SH-SY5Y (cell line): Measurements from ENCODE around the gene PATL2.

ENCODE experiments used
- GATA2 ChIP-seq: IDR thresholded peaks from 2 replicates; pipeline ENCODE4 v1.6.1; 2011; ENCODE audit warnings: mild to moderate bottlenecking, low read depth, low read length
- GATA3 ChIP-seq: IDR thresholded peaks from 2 replicates; pipeline ENCODE4 v1.6.1; 2011; ENCODE audit warnings: low read depth, mild to moderate bottlenecking, low read length, moderate library complexity

The PATL2 gene

DNA sequence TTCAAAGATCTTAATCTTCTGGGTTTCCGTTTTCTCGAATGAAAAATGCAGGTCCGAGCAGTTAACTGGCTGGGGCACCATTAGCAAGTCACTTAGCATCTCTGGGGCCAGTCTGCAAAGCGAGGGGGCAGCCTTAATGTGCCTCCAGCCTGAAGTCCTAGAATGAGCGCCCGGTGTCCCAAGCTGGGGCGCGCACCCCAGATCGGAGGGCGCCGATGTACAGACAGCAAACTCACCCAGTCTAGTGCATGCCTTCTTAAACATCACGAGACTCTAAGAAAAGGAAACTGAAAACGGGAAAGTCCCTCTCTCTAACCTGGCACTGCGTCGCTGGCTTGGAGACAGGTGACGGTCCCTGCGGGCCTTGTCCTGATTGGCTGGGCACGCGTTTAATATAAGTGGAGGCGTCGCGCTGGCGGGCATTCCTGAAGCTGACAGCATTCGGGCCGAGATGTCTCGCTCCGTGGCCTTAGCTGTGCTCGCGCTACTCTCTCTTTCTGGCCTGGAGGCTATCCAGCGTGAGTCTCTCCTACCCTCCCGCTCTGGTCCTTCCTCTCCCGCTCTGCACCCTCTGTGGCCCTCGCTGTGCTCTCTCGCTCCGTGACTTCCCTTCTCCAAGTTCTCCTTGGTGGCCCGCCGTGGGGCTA is at the start of gene PATL2, which contains the start of gene B2M:
Gene PATL2, minus strand, starts transcription at position 228 of the 647 bp plus-strand sequence. CDS start 34,833 bp downstream, outside the sequence.
Gene B2M, plus strand, starts transcription at position 422 of the 647 bp plus-strand sequence. Its CDS starts 30 bp downstream, at position 452.
- TF ChIP-seq GATA3 (no peak), GATA2 (no peak)

DNA sequence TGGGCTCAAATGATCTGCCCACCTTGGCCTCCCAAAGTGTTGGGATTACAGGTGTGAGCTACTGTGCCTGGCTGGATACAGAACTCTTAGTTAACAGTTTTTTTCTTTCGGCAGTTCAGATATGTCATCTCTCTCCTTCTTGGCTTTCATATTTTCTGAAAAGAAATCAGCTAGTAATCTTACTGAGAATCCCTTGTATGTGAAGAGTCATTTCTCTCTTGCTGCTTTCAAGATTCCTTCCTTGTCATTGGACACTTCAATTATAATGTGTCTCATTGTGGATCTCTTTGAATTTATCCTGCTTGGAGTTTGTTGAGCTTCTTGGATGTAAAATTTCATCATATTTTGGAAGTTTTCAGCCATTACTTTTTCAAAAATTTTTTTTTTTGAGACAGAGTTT is 42.2 kb upstream of the PATL2 start:
- no peak for TF ChIP-seq GATA2
- no peak for TF ChIP-seq GATA3

- TF ChIP-seq GATA3 (no peak), GATA2 (no peak)
Observed at GRCh38 chr15:44738340-44738984, 27.3 kb upstream of the PATL2 start.

DNA sequence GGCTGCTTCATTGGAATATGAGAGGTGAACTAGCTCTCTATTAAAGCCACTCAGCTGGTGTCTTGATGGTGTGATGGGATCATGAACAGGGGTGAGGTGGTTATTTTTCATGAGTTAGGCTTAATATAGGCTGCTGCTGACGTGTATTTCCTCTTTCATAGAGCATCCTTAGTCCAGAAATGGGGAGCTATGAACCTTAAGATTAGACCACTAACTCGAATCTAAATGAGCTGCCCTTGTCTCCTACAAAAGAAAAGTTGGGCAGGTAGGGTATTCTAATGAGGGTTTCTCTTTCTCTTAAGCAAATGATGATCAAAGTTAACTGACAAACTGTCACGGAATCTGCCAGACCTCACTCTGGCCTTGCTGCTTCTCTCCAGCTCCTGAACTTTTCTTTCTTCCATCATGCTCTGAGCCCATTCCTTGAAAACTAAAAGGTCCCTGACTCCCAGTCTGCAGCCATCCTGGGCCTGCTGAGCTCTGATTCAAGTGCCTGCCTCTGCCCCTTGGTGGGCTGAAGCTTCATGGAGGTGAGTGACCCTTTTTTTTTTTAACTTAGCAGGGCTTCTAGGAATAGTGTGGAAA is 25.1 kb upstream of the PATL2 start, which contains the start of gene TRIM69:
Gene TRIM69, plus strand, starts transcription at position 348 of the 585 bp plus-strand sequence. Its CDS starts 177 bp downstream, at position 525.
- TF ChIP-seq GATA2 (peak; percentile 32; the same call in 1 of the 2 replicates), GATA3 (no peak)

GRCh38 chr15:44735482-44736180 is 24.5 kb upstream of the PATL2 start:
- TF ChIP-seq GATA2, result no peak
- no peak for TF ChIP-seq GATA3

DNA sequence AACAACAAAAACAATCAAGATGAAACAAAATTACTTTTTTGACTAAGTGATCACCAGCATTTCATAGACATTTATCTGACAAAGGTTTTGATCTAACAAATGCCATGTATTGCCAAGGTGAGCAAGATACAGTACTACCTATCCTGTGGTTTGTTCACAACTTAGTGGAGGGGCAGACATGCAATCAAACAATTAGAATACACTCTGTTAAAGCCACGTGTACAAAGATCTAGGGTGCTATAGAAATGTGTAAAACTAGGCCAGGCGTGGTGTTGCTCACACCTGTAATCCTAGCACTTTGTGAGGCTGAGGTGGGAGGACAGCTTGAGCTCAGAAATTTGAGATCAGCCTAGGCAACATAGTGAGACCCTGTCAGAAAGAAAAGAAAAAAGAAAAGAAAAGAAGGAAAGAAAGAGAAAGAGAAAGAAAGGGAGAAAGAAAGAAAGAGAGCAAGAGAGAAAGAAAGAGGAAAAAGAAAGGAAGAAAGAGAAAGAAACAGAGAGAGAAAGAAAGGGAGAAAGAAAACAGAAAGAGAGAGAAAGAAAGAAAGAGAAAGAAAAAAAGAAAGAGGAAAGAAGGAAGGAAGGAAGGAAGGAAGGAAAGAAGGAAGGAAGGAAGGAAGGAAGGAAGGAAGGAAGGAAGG is 23.8 kb upstream of the PATL2 start:
- TF ChIP-seq GATA2, result no peak
- TF ChIP-seq GATA3, result no peak

DNA sequence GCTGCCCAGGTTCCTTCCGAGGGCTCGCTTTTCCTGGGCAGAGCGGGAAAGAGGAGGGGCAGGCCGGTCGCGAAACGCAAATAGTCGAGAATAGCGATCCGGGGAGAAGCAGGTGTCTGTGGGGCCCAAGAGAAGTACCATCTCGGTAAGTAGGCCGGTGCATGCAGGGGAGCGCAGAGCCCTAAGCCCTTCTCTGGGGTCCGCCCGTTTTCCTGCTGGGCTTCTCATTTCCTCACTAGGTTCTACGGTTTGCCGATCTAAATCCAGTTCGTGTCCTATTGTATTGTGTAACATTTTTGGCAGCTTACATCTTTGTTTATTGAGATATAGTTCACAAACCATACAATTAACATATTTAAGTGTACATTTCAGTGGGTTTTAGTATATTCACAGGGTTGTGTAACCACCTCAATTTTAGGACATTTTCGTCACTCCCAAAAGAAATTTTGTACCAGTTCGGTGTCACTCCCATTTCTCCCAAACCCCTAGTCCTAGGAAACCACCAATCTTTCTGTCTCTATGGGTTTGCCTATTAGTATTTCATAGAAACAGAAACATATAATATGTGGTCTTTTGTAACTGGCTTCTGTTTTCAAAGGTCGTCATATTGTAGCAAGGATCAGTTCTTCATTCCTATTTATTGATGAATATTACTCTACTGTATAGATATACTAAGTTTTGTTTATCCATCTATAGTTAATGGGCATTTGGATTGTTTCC is 18.4 kb upstream of the PATL2 start:
- TF ChIP-seq GATA2 (no peak), GATA3 (no peak)

DNA sequence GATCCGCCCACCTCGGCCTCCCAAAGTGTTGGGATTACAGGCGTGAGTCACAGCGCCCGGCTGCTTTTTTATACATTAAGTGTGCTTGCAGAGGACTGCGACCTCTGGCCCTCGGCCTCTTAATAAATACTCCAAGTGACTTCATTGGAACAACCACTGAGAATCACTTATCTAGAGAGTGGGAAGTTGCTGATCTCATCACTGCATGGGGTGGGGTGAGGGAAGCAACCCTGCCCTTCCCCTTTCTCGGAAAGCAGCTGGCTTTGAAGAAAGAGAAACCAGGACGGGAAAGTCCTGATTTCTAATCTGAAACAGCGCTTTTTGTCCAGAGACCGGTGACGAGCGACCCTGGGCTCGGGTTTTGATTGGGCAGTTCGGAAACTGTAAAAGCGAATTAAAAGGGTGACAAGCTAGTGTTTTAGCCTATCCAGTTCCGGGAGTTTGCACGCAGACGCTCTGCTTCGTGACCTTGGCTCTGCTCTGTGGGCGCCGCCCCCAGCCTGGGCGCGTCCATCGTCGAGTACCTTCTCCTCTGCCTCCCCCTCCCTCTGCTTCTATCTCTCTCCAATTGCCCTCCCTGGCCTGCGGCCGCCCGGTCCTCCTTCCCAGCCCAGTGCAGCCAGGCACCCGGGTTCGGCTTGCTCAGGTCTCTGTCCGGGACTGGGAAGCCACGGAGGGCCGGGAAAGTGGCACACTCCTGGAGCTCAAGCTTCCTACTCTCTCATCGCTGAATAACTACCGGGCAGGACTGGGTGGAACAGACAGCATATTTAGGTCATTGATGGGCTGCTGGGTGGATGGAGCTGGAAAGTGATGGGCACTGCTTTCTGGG is 17.7 kb upstream of the PATL2 start:
- TF ChIP-seq GATA3 (no peak), GATA2 (peak; percentile 39)

DNA sequence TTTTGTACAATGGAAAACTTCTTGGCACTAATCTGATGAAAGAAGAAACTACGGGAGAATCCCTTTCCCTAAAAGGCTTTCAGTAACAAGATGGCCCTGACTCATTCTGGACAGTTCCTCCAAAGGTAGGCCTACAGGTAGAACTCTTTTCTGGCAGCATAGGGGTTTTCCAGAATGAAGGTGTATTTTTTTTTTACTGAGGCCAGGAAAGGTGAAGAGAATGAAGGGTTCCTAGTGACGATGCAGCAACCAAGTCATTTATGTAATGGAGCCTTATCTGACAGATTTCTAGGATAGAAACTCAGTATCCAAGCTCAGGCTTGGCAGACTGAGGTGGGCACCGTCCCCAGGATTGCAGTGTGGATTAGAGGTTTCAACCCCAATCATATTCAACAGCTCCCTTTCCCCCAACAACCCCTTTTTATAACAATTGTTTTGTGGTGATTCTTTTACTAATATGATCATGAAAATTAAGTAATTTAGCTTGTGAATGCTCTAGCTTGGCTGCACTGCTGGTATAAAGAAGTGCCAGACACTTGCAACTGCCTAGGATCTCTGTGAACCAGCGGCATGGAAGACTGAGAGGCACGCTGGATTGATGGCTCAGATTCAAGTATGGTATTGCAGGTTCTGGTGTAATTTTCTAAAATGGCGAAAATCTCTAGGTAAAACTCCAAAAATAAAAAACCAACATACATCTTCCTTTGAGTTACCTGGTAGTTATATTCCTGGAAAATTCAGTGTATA is 16.5 kb upstream of the PATL2 start:
- no peak for TF ChIP-seq GATA2
- no peak for TF ChIP-seq GATA3

GRCh38 chr15:44726568-44727484 is 15.7 kb upstream of the PATL2 start:
- TF ChIP-seq GATA3 (no peak), GATA2 (no peak)

DNA sequence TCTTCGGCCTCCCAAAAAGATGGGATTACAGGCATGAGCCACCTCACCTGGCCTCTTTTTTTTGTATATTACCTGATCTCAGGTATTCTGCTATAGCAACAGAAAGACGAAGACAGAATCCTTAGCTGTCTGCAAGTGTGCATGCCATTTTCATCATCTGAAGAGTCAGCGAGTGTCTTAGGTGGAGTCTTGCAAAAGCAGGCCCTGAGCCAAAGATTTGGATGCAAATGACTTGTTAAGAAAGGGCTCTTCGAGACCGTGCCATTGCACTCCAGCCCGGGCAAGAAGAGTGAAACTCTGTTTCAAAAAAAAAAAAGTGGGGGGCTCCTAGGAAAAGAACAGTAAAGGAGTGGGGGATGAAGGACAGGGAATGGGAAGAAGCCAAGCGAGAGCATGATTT is 15.0 kb upstream of the PATL2 start:
- TF ChIP-seq GATA3, result no peak
- TF ChIP-seq GATA2, result no peak
